ENCODE results near the gene PLGLB2.
"Not testable (repeated sequence)": the region's sequence is repeated elsewhere in the genome, so short reads cannot be mapped to it uniquely, and the experiment has no call there.

PLGLB2 gene

GRCh38 chr2:87747791-87748190, at the start of gene PLGLB2:
Gene PLGLB2 (plus strand): TSS chr2:87748087. CDS start chr2:87748154, 67 bp downstream.
- not testable (repeated sequence) for DNase-seq

GRCh38 chr2:87704572-87705323, 43.1 kb upstream of the PLGLB2 start:
- not testable (repeated sequence) for DNase-seq

- not testable (repeated sequence) for DNase-seq
Observed at GRCh38 chr2:87708368-87708767, 39.5 kb upstream of the PLGLB2 start.

- DNase-seq: not testable (repeated sequence)
Observed at GRCh38 chr2:87727940-87728599, 19.8 kb upstream of the PLGLB2 start.

- DNase-seq: not testable (repeated sequence)
Observed at GRCh38 chr2:87740928-87741327, 7.0 kb upstream of the PLGLB2 start.

GRCh38 chr2:87742393-87743108, 5.3 kb upstream of the PLGLB2 start:
- DNase-seq: not testable (repeated sequence)

- not testable (repeated sequence) for DNase-seq
Observed at GRCh38 chr2:87743638-87744037, 4.2 kb upstream of the PLGLB2 start.

GRCh38 chr2:87745353-87745951, 2.4 kb upstream of the PLGLB2 start:
- DNase-seq: not testable (repeated sequence)

GRCh38 chr2:87748524-87748923, 637 bp downstream of the PLGLB2 start:
- not testable (repeated sequence) for DNase-seq

GRCh38 chr2:87750560-87750959, 2.7 kb downstream of the PLGLB2 start:
- DNase-seq: not testable (repeated sequence)

GRCh38 chr2:87754759-87755158, 6.9 kb downstream of the PLGLB2 start:
- not testable (repeated sequence) for DNase-seq

Data from NCI-H748 treated with DMSO at 0.1 percent for 48 hours (cell line).